GM11168 (cell line): ENCODE data around the gene KCNE1.

Experiments
- in situ Hi-C: fragments of 300-500 bp; cut with MboI; formaldehyde crosslinking; loops from one replicate; pipeline ENCODE4 v1.12.0; 2022; ENCODE audit warnings: low sequenced_read_pairs; ENCODE audit not compliant: unreplicated experiment

Gene KCNE1

GRCh38 chr21:34536820-34537219 is 24.8 kb upstream of the KCNE1 start:
- in situ Hi-C loops: no loop called here

- in situ Hi-C loops: no loop called here
These were observed 24.3 kb upstream of the KCNE1 start for GRCh38 chr21:34536311-34536710.

DNA sequence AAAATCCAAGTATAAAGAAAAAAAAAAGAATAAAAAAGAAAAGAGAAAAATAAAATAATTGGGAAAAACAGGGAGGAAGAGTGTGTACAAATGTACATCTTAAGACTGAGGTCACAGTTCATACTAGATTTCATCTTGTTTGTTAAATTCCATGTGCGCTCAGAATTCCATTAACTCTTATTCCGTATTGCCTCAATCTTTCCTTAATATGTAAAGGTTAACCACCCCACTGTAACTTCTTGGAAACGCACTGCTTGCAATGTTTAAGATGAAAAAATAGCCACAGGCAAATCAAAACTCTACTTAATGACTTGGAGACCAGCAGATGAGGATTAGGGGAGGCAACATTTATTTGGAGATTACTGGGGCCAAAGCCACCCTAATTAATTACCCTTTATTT is 23.9 kb upstream of the KCNE1 start:
- in situ Hi-C loops: no loop called here

GRCh38 chr21:34534522-34534921 is 22.5 kb upstream of the KCNE1 start:
- in situ Hi-C loops: no loop called here

GRCh38 chr21:34533938-34534337 is 21.9 kb upstream of the KCNE1 start:
- in situ Hi-C loops: no loop called here

DNA sequence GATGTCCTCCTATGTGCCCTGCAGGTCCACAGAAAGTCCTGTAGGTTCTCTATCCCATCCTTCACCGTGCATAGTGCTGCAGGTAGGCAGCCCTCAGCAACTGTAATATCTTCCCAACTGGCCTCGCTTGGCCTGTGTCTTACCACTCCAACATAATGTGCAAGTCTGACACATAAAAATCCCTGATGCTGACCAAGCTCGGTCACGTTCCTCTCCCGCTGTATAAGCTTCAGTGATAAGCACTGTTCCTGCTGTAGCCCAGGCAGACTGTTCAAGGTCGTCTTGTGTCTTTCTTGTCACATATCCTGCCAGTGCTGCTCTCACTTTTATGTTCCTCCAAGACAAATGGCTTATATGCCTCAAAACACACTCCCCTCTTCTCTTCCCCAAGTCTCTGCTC is 19.4 kb upstream of the KCNE1 start:
- in situ Hi-C loops: no loop called here

GRCh38 chr21:34530261-34530660 is 18.3 kb upstream of the KCNE1 start:
- in situ Hi-C loops: no loop called here

GRCh38 chr21:34528131-34528561 is 16.1 kb upstream of the KCNE1 start:
- in situ Hi-C loops: loop anchor here (5.0 kb wide), 1 partner anchor 34 kb away; no protein-coding TSS in a partner anchor

DNA sequence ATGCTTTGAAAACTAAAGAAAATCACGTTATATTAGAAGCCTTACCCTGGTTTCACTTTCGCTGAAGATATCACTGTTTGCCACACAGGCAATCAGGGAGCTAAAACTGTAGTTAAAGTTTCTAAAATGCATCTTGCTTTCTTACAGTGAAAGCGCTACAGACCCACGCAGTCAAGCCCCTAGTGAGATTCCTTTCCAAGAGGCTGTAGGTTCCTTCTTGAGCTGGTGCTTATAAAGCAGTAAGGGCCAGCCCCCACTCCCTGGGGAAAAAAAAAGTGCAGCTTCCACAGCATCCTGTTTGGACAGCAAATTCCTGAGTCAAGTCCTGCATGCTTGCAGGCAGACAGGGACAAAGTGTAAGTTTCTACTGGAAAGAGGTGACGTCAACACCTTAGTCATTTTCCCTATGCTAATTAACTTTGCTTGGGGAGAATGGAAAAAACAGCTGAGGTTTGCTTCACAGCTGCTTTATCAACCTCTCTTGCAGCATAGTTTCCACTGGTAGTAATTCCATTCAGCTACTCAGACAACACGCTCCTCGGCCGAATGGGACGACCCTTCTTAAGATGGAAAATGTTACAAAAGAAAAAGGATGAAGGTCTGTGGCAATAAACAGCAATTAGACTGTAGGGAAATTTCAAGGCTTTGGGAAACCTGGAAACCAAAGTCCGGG is 14.7 kb upstream of the KCNE1 start:
- in situ Hi-C loops: loop anchor here (5.0 kb wide), 1 partner anchor 36 kb away; no protein-coding TSS in a partner anchor

- in situ Hi-C loops: loop anchor here (5.0 kb wide), 1 partner anchor 36 kb away; no protein-coding TSS in a partner anchor
These were observed 14.2 kb upstream of the KCNE1 start for GRCh38 chr21:34526241-34526617.

DNA sequence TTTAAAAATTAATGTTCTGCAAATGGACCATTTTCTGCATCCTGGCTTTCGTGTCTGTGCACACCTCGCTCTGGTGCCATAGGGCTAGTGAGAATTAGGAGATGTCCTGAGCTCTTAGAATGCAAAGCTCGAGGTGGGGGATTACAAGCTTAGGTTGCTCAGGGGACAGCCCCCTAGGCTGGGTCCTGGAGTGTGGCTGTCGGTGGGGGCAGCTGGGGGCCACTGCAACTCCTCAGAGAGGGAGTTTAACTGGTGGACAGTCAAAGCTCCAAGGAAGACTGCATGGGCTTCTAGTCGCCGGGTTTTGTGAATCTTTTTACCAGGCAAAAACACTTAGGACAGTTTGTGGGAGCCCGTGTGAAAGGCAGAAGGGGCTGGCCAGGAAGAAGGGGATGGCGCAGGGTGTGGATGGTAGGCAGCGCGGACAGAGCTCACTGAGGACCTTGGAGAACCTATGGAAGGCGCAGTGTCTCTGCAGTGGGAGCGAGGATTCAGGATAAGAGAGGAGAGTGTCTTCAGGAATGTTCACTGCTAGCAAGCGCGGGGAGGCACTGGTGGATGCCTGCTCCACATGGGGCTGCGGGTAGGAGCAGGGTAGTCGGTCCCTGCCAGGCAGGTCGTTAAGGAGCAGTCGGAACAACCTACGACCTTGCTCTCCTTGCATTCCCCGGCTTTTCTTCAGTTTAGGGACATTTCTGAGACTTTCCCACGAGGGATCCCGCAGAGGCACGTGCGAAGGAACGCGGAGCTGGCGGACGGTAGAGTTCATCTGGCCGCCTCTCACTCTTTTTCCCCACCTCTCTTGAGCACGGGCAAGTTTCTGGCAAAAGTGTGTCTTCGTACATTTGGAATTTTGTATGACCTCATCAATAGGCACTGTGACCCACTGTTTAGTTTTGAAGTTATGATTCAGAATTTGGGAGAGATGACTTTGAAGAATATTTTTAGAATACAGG is 12.9 kb upstream of the KCNE1 start:
- in situ Hi-C loops: loop anchor here (5.0 kb wide), 1 partner anchor 37 kb away; no protein-coding TSS in a partner anchor

DNA sequence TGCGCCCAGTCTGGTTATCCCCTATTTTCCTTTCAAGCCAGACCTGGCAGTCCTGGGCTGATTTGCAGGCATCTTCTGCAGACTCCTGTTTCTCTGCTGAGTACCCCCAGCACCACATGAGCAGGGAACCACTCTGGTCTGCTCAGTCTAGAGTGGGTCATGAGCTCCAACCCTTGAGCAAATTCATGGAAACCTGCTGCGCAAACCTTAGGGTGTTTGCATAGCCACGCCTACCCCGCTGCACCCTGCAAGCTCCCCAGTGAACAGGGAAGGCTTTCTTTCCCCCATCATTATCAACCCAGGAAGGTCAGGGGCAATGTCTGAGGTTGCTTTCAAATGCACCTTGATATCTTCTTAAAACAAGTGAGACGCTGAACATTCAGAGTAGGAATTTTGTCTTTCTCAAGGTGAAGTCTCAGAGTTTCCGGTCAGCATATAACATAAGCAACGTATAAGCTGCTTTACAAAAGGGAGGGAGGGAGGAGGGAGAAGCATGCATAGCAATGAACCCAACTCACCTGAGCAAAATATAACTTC is 11.1 kb upstream of the KCNE1 start:
- in situ Hi-C loops: no loop called here

DNA sequence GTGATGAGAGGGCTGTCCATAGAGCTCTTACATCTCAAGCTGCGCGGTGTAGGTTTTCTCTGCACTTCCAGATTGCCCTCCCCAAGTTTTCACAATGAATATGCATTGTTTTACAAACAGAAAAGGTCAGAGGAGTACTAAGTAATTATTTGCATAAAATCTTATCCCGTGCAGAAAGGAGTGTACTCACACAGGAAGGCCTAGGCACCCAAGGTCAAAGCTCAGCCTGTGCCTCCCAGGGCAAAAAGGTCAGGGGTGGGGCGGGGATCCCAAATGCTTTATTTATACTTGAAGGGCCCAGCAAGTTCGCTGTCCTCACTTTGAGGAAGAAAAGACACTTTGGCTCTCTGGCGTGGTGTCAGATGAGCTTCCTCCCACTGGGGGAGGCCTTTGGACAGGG is 10.3 kb upstream of the KCNE1 start:
- in situ Hi-C loops: no loop called here

GRCh38 chr21:34521561-34521960 is 9.6 kb upstream of the KCNE1 start:
- in situ Hi-C loops: no loop called here

GRCh38 chr21:34520764-34521508 is 8.9 kb upstream of the KCNE1 start:
- in situ Hi-C loops: no loop called here

- in situ Hi-C loops: no loop called here
These were observed 8.3 kb upstream of the KCNE1 start for GRCh38 chr21:34520281-34520680.

DNA sequence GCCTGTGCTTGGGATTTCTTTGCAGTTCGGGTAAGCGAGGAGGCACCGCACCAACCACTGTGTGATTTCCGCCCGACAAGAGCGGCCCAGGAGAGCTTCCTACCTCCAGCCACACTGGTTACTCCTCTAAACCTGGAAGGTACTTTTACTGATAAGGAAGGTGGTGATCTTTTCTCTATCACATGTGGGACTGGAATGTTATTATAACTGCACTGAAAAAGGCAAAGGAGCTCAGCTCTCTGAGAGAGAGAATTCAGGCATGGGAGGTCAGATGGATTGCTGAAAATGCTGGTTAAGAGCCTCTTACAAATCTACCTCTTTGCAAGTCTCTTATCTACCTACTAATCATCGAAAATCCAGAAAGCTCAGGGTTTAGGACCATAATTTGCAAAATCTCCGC is 7.7 kb upstream of the KCNE1 start:
- in situ Hi-C loops: no loop called here

GRCh38 chr21:34519016-34519415 is 7.0 kb upstream of the KCNE1 start:
- in situ Hi-C loops: no loop called here

DNA sequence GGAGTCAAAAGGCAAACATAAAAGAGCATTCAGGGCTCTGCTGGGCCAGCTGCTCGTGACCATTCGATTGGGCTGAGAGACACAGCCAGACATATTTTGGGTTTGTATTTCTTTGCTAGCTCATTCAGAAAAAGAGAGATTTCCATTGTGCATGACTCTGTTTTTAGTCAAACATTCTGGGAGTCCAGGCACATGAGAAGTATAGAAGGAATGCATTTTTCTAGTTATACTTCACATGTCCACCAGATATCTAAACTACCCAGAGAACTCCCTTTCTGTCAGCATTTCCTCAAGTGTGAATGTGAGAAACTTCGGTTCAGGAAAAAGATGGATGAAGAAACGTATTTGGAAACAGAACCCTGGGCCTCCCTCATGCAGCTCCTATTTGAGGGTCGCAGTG is 6.3 kb upstream of the KCNE1 start:
- in situ Hi-C loops: no loop called here

DNA sequence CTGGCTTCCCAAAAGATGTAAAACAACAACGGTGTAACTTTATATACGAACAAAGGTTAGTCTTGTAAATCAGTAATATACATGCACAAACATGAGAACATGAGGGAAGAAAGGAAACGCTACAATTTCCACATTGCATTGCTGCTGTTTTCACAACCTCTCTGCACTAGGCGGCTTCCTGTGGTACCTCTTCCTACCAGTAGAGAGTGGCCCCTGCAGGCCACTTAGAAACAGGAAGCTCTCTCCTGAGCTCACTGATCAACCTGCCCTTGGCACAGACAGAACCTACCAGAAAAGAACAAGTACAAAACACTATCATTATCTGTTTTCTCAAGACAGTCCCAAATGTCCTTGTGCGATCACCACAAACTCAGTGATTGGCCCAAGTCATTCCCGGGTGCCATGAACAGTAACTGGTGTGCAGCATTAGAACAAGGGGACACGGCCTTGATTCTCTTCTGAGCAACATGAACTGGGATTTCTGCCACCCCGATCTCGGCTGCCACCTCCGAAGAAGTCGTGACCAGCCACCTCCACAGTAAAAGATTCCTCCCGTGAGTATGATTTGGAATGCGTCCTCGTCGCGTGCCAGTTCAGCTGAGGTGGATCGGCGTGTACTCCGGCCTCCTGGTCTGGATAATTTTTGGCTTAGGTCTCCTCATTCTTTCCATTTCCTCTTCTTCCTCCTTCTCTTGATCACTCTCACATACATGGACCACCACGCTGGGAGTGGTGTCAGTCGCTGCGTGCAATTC is 5.7 kb upstream of the KCNE1 start:
- in situ Hi-C loops: no loop called here
